H1 (cell line): Measurements from ENCODE around the gene ING5. TPM values are rescaled to one million over a fixed set of nuclear protein-coding genes. Genes with fewer than 3 reads are reported as not detected.

Experiments
- CTCF ChIA-PET: fragments of 300-600 bp; sonication (Branson Sonifier 250); formaldehyde crosslinking; loops from one replicate; lab custom pipeline; 2021; ENCODE audit not compliant: partially characterized antibody; lab: Charles Lee
- POLR2A ChIA-PET: fragments of 300-600 bp; sonication (Branson Sonifier 250); formaldehyde crosslinking; loops from one replicate; lab custom pipeline; 2021; ENCODE audit warnings: inconsistent platforms; ENCODE audit not compliant: partially characterized antibody; lab: Charles Lee
- DNase-seq, 2 experiments: peaks; one replicate each; pipeline versions ENCODE4 v3.0.0 to v3.0.0-alpha.2; 2010 to 2022; ENCODE audit warnings: low spot score in 2 of 2, low read depth in 1 of 2, mixed read lengths in 1 of 2
- FAIRE-seq: peaks from 2 replicates; lab custom pipeline; 2011; peaks lifted over from hg19 to GRCh38; lab: Jason Lieb, UNC
- H2AFZ ChIP-seq: 2 replicates; pipeline ENCODE4 v1.8.1; 2012; ENCODE audit warnings: low read length, inconsistent platforms
- H2AK5ac ChIP-seq: 2 replicates; pipeline ENCODE4 v1.6.1; 2013; ENCODE audit warnings: low read depth, low read length
- H2BK120ac ChIP-seq: replicated peaks from 2 replicates; pipeline ENCODE3; 2013; ENCODE audit warnings: low read depth, low read length, inconsistent platforms
- H2BK12ac ChIP-seq: 2 replicates; pipeline ENCODE4 v1.6.1; 2013; ENCODE audit warnings: low read depth, low read length
- H2BK15ac ChIP-seq: 2 replicates; pipeline ENCODE4 v1.6.1; 2013; ENCODE audit warnings: low read length
- H2BK20ac ChIP-seq: 2 replicates; pipeline ENCODE4 v1.6.1; 2013; ENCODE audit warnings: low read length
- H2BK5ac ChIP-seq: 2 replicates; pipeline ENCODE4 v1.6.1; 2013; ENCODE audit warnings: low read depth, low read length
- H3K14ac ChIP-seq: 2 replicates; pipeline ENCODE4 v1.6.1; 2013; ENCODE audit warnings: inconsistent platforms; ENCODE audit not compliant: insufficient read length
- H3K18ac ChIP-seq: 2 replicates; pipeline ENCODE4 v1.6.1; 2013; ENCODE audit warnings: low read length; ENCODE audit errors: extremely low read depth
- H3K23ac ChIP-seq: 2 replicates; pipeline ENCODE4 v1.6.1; 2013; ENCODE audit warnings: inconsistent platforms; ENCODE audit not compliant: insufficient read length
- H3K23me2 ChIP-seq: 2 replicates; pipeline ENCODE4 v1.6.1; 2013; ENCODE audit warnings: low read depth, low read length
- H3K27ac ChIP-seq: 2 replicates; pipeline ENCODE4 v1.6.1; 2011; ENCODE audit warnings: low read depth, low read length, inconsistent platforms
- H3K27me3 ChIP-seq, 4 experiments: replicated peaks in 1 of 4; 1 replicate in 1 of 4; 2 replicates in 3 of 4; pipeline versions ENCODE4 v1.6.1 to v1.8.1; 2011 to 2013; ENCODE audit warnings: low read length in 3 of 4, mild to moderate bottlenecking in 3 of 4, inconsistent platforms in 2 of 4, mixed read lengths in 2 of 4, moderate library complexity in 1 of 4; ENCODE audit not compliant: control insufficient read depth in 3 of 4, insufficient read depth in 3 of 4; ENCODE audit errors: extremely low read depth in 1 of 4
- H3K36me3 ChIP-seq, 4 experiments: 2 replicates each; pipeline versions ENCODE4 v1.6.1 to v1.8.1; 2011 to 2013; ENCODE audit warnings: mild to moderate bottlenecking in 4 of 4, low read length in 3 of 4, moderate library complexity in 2 of 4, control low read depth in 1 of 4, inconsistent platforms in 1 of 4; ENCODE audit not compliant: insufficient read depth in 4 of 4, control insufficient read depth in 2 of 4
- H3K4ac ChIP-seq: replicated peaks from 2 replicates; pipeline ENCODE3; 2013; ENCODE audit warnings: low read length, low read depth, mixed read lengths, inconsistent platforms; ENCODE audit not compliant: insufficient read length
- H3K4me1 ChIP-seq, 4 experiments: replicated peaks in 1 of 4; 1 replicate in 1 of 4; 2 replicates in 3 of 4; pipeline versions ENCODE4 v1.6.1 to v1.8.1; 2011 to 2013; ENCODE audit warnings: low read length in 3 of 4, inconsistent platforms in 2 of 4, mixed read lengths in 1 of 4; ENCODE audit not compliant: insufficient read depth in 4 of 4, control insufficient read depth in 3 of 4
- H3K4me2 ChIP-seq, 2 experiments: 2 replicates each; pipeline versions ENCODE4 v1.6.1 to v1.8.1; 2011 to 2013; ENCODE audit warnings: low read depth in 2 of 2, low read length in 2 of 2, control low read depth in 1 of 2, inconsistent platforms in 1 of 2, mild to moderate bottlenecking in 1 of 2; ENCODE audit not compliant: insufficient read depth in 1 of 2
- H3K4me3 ChIP-seq, 4 experiments: fragments of 200-600, 300-600 bp in 1 of 4; sonication (generic), shearing (Covaris generic), sonication (Bioruptor Twin) in 1 of 4; 2 replicates each; pipeline versions ENCODE4 v1.5.1 to v1.8.1; 2011 to 2016; ENCODE audit warnings: low read length in 4 of 4, low read depth in 3 of 4, control low read depth in 2 of 4, inconsistent platforms in 2 of 4, mild to moderate bottlenecking in 2 of 4, mixed read lengths in 1 of 4, moderate library complexity in 1 of 4; ENCODE audit not compliant: insufficient read depth in 2 of 4; ENCODE audit errors: extremely low read depth in 1 of 4
- H3K56ac ChIP-seq: replicated peaks from 2 replicates; pipeline ENCODE3; 2013; ENCODE audit warnings: low read depth, mild to moderate bottlenecking, mixed read lengths, low read length, inconsistent platforms; ENCODE audit not compliant: insufficient read length
- H3K79me1 ChIP-seq: 2 replicates; pipeline ENCODE4 v1.6.1; 2013; ENCODE audit warnings: low read depth, low read length, control low read depth
- H3K79me2 ChIP-seq, 2 experiments: 2 replicates each; pipeline versions ENCODE4 v1.6.1 to v1.8.1; 2012 to 2013; ENCODE audit warnings: low read length in 2 of 2, mild to moderate bottlenecking in 2 of 2, inconsistent platforms in 1 of 2; ENCODE audit not compliant: insufficient read depth in 2 of 2, control insufficient read depth in 1 of 2
- H3K9ac ChIP-seq, 4 experiments: replicated peaks in 1 of 4; 1 replicate in 1 of 4; 2 replicates in 3 of 4; pipeline versions ENCODE4 v1.6.1 to v1.8.1; 2011 to 2013; ENCODE audit warnings: low read depth in 3 of 4, low read length in 3 of 4, control low read depth in 2 of 4, mild to moderate bottlenecking in 2 of 4, moderate library complexity in 2 of 4, inconsistent platforms in 1 of 4; ENCODE audit errors: extremely low read depth in 1 of 4
- H3K9me3 ChIP-seq, 2 experiments: 2 replicates each; pipeline versions ENCODE4 v1.6.1 to v1.8.1; 2012 to 2013; ENCODE audit warnings: mild to moderate bottlenecking in 2 of 2, moderate library complexity in 2 of 2, control low read depth in 1 of 2, inconsistent platforms in 1 of 2, low read depth in 1 of 2, low read length in 1 of 2, mixed read lengths in 1 of 2; ENCODE audit not compliant: insufficient read depth in 2 of 2
- H4K20me1 ChIP-seq, 2 experiments: replicated peaks in 1 of 2; 2 replicates each; pipeline versions ENCODE3 to v1.8.1; 2011 to 2013; ENCODE audit warnings: inconsistent platforms in 2 of 2, low read length in 2 of 2, mild to moderate bottlenecking in 1 of 2; ENCODE audit not compliant: insufficient read depth in 2 of 2, control insufficient read depth in 1 of 2
- H4K5ac ChIP-seq: 2 replicates; pipeline ENCODE4 v1.6.1; 2013; ENCODE audit warnings: low read length, low read depth, mixed read lengths, inconsistent platforms; ENCODE audit not compliant: insufficient read length
- H4K8ac ChIP-seq: 2 replicates; pipeline ENCODE4 v1.8.0; 2013; ENCODE audit warnings: mild to moderate bottlenecking, moderate library complexity, low read length, inconsistent platforms; ENCODE audit not compliant: insufficient read depth; ENCODE audit errors: extremely low read depth
- H4K91ac ChIP-seq: replicated peaks from 2 replicates; pipeline ENCODE3; 2013; ENCODE audit warnings: low read length, mixed read lengths, inconsistent platforms; ENCODE audit not compliant: insufficient read length
- CTBP2 ChIP-seq: IDR thresholded peaks from 2 replicates; pipeline ENCODE4 v1.7.0; 2011; ENCODE audit warnings: borderline replicate concordance, mild to moderate bottlenecking, moderate library complexity, mixed read lengths, low read length; ENCODE audit not compliant: insufficient read depth, insufficient read length
- FOSL1 ChIP-seq: IDR thresholded peaks from 2 replicates; pipeline ENCODE4 v1.6.1; 2011; ENCODE audit warnings: mild to moderate bottlenecking, low read depth, low read length, moderate library complexity; ENCODE audit not compliant: insufficient read depth
- NRF1 ChIP-seq: IDR thresholded peaks from 2 replicates; pipeline ENCODE4 v1.6.1; 2011; ENCODE audit warnings: mild to moderate bottlenecking, low read depth, low read length, improper control_type of control experiment
- POLR2AphosphoS5 ChIP-seq: IDR thresholded peaks from 2 replicates; pipeline ENCODE4 v1.6.1; 2011; ENCODE audit warnings: low read depth, low read length
- RXRA ChIP-seq: IDR thresholded peaks from 2 replicates; pipeline ENCODE4 v1.6.1; 2011; ENCODE audit warnings: low read depth, mild to moderate bottlenecking, low read length, moderate library complexity; ENCODE audit not compliant: insufficient read depth
- TAF1 ChIP-seq: IDR thresholded peaks from 2 replicates; pipeline ENCODE4 v1.6.1; 2011; ENCODE audit warnings: mild to moderate bottlenecking, low read depth, low read length
- WGBS, 2 experiments: shearing (Covaris generic) in 1 of 2; methylation state at CpG; one replicate each; pipeline versions ENCODE4 v1.1.6 to v1.1.7; 2013 to 2015; ENCODE audit warnings: low lambda C conversion rate in 2 of 2, mixed read lengths in 2 of 2, inconsistent platforms in 1 of 2, low coverage in 1 of 2, missing lambda C conversion rate in 1 of 2; ENCODE audit not compliant: insufficient replicate concordance in 2 of 2, insufficient coverage in 1 of 2, insufficient read length in 1 of 2; ENCODE audit errors: extremely low coverage in 1 of 2, missing lambda C conversion rate in 1 of 2; 5-methylcytosine and 5-hydroxymethylcytosine counted together
- polyA plus RNA-seq, 7 experiments: library from polyadenylated mRNA; depleted of rRNA in 3 of 7; stranded (reverse) in 5 of 7; unstranded in 2 of 7; fragments of >200 nt in 5 of 7; fragments of 200-250 nt in 2 of 7; gene quantifications; 1 replicate in 5 of 7; 2 replicates in 1 of 7; 4 replicates in 1 of 7; pipeline versions ENCODE4 v1.2.1 to v1.2.3, GENCODE V29; 2011 to 2013; ENCODE audit warnings: missing spikeins in 2 of 7, mixed read lengths in 2 of 7
- total RNA-seq: library from RNA; stranded (reverse); fragmentation: NEBNext Ultra II Directional; extraction: Animal tissue kit (Norgen Biotek cat#: 25700); gene quantifications from 2 replicates; pipeline ENCODE4 v1.2.1, GENCODE V29; 2021
- TF ChIP-seq, protein P1 (sequence below), 3 experiments: IDR thresholded peaks; 1 replicate in 2 of 3; 2 replicates in 1 of 3; pipeline versions ENCODE4 v1.5.1 to v1.6.1; 2011; ENCODE audit warnings: low read length in 3 of 3, mild to moderate bottlenecking in 3 of 3, inconsistent platforms in 2 of 3, low read depth in 1 of 3, moderate library complexity in 1 of 3; ENCODE audit not compliant: insufficient read depth in 1 of 3; ENCODE audit errors: control extremely low read depth in 1 of 3

The ING5 gene
- total and polyA plus RNA-seq, 2 of the 8 experiments (the other 6 are each of a cell fraction or from before 2014, with no cell fraction given): 41.5 to 47.4 TPM

DNA sequence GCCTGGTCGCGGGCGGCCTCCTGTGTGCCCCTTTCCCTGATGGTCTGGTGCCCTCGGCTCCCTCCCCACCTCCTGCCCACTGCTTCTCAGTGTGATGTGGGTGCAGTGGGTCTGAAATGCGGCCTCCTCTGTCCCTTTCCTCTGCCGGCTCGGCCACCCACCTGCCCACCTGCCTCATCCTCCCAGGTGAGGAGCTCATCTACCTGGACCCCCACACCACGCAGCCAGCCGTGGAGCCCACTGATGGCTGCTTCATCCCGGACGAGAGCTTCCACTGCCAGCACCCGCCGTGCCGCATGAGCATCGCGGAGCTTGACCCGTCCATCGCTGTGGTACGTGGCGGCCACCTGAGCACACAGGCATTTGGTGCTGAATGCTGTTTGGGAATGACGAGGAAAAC is 33.5 kb upstream of the ING5 start:
- H2BK5ac ChIP-seq: no peak overlapping the region
- POLR2A ChIA-PET: interaction anchor here (1.1 to 4.0 kb wide), 4 partner anchors 11 to 20 kb away, joined by 3 to 20 read pairs (median 4); partner anchors contain the start of gene DTYMK
- H3K9ac ChIP-seq: no peak overlapping the region

More for the DNA sequence above, 33.5 kb upstream of the ING5 start:
- Histone ChIP-seq H3K27me3 (no peaks in the 10 kb centered on the region), H2AFZ (no peak overlapping the region), H3K23me2 (no peaks in the 10 kb centered on the region), H3K27ac (no peak overlapping the region), H3K4me3 (no peak overlapping the region), H3K4me1 (no peaks in the 10 kb centered on the region), H4K8ac (no peak overlapping the region), H3K4ac (no peak overlapping the region), H3K14ac (no peak overlapping the region), H3K23ac (no peak overlapping the region), H2BK15ac (no peak overlapping the region), H2BK12ac (no peak overlapping the region), H3K56ac (no peak overlapping the region), H4K91ac (no peak overlapping the region), H3K4me2 (no peak overlapping the region), H3K18ac (no peak overlapping the region), H2BK20ac (no peak overlapping the region), H3K79me1 (no peaks in the 10 kb centered on the region), H3K79me2 (no peaks in the 10 kb centered on the region), H2AK5ac (no peak overlapping the region), H2BK120ac (no peak overlapping the region), H4K5ac (no peak overlapping the region), H3K36me3 (peaks cover 9 to 33% (median 22%) of the 10 kb centered on the region in 4 experiments), H4K20me1 (peaks cover 3 to 8% of the 10 kb centered on the region in 2 experiments), H3K9me3 (no peaks in the 10 kb centered on the region)
- DNase-seq (no peak), FAIRE-seq (no peak)
- no peak for TF ChIP-seq RXRA
- TF ChIP-seq TAF1: no peak
- TF ChIP-seq, protein P1, sequence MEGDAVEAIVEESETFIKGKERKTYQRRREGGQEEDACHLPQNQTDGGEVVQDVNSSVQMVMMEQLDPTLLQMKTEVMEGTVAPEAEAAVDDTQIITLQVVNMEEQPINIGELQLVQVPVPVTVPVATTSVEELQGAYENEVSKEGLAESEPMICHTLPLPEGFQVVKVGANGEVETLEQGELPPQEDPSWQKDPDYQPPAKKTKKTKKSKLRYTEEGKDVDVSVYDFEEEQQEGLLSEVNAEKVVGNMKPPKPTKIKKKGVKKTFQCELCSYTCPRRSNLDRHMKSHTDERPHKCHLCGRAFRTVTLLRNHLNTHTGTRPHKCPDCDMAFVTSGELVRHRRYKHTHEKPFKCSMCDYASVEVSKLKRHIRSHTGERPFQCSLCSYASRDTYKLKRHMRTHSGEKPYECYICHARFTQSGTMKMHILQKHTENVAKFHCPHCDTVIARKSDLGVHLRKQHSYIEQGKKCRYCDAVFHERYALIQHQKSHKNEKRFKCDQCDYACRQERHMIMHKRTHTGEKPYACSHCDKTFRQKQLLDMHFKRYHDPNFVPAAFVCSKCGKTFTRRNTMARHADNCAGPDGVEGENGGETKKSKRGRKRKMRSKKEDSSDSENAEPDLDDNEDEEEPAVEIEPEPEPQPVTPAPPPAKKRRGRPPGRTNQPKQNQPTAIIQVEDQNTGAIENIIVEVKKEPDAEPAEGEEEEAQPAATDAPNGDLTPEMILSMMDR (IDR thresholded peaks at IDR 0.05; ENCODE audit: control extremely low read depth in 1 of 3, insufficient read depth in 1 of 3, low read depth in 1 of 3, low read length in 3 of 3): no peak
- no peak for TF ChIP-seq NRF1
- TF ChIP-seq FOSL1: no peak
- TF ChIP-seq POLR2AphosphoS5: no peak
- TF ChIP-seq CTBP2: no peak
- WGBS, 2 experiments: 94% methylated on average over 21 of the region's 21 CpGs; no CpG with 5 or more reads in 1 of the 2 experiments
- CTCF ChIA-PET: interaction anchor here (1.1 to 1.4 kb wide), 3 partner anchors 9 to 210 kb away, joined by 3 to 4 read pairs (median 3); no protein-coding TSS in a partner anchor
